ENCODE measurements around the gene TMSB4X. TPM values are rescaled to one million over a fixed set of nuclear protein-coding genes. Genes with fewer than 3 reads are reported as not detected.

TMSB4X gene
- total and polyA plus RNA-seq, 2 of the 8 experiments (the other 6 are each of a cell fraction or from before 2014, with no cell fraction given), result 2,063 to 2,112 TPM

DNA sequence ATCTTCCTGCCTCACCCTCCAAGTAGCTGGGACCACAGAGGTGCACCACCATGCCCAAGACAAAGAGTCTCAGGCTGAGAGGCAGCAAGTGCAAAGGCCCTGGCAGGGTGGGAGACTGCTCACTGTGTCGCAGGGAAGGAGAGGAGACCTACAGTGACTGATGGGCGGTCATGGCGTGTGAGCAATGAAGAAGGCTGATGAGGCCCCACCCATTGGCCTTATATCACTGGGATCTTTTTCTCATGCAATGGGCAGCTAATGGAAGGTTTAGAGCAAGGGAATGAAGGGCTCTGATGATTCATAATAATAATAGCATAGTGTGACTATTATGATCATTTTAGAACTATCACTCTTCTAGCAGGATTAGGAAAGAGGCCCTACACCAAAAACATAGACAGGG, 48.7 kb downstream of the TMSB4X start:
- Histone ChIP-seq H3K56ac (replicated peaks; ENCODE audit: insufficient read length, low read depth, low read length) (no peak overlapping the region), H3K4me1 (replicated peaks in 1 of 4; ENCODE audit: control insufficient read depth in 3 of 4, insufficient read depth in 4 of 4, low read length in 3 of 4) (peaks cover 0 to 4% (median 0%) of the 10 kb centered on the region in 4 experiments; a peak in 2 of 7 replicates), H2AK5ac (ENCODE audit: low read depth, low read length) (no peak overlapping the region), H3K79me2 (ENCODE audit: control insufficient read depth in 1 of 2, insufficient read depth in 2 of 2, low read length in 2 of 2) (no peaks in the 10 kb centered on the region), H2BK12ac (ENCODE audit: low read depth, low read length) (peak overlapping the region; percentile 39; the same call in 1 of the 2 replicates), H3K27ac (ENCODE audit: low read depth, low read length) (no peak overlapping the region), H4K91ac (replicated peaks; ENCODE audit: insufficient read length, low read length) (no peak overlapping the region), H4K8ac (ENCODE audit: extremely low read depth, insufficient read depth, low read length) (no peak overlapping the region), H3K4ac (replicated peaks; ENCODE audit: insufficient read length, low read depth, low read length) (no peak overlapping the region), H3K36me3 (ENCODE audit: control insufficient read depth in 2 of 4, insufficient read depth in 4 of 4, low read length in 3 of 4) (no peaks in the 10 kb centered on the region), H3K23ac (ENCODE audit: insufficient read length) (no peak overlapping the region), H3K23me2 (ENCODE audit: low read depth, low read length) (no peaks in the 10 kb centered on the region; the same call in 1 of the 2 replicates), H2BK15ac (ENCODE audit: low read length) (no peak overlapping the region), H3K27me3 (replicated peaks in 1 of 4; ENCODE audit: control insufficient read depth in 3 of 4, extremely low read depth in 1 of 4, insufficient read depth in 3 of 4, low read length in 3 of 4) (no peaks in the 10 kb centered on the region), H3K18ac (ENCODE audit: extremely low read depth, low read length) (no peak overlapping the region; the same call in 1 of the 2 replicates), H2AFZ (ENCODE audit: low read length) (no peak overlapping the region), H3K14ac (ENCODE audit: insufficient read length) (no peak overlapping the region), H3K4me3 (ENCODE audit: extremely low read depth in 1 of 4, insufficient read depth in 2 of 4, low read depth in 3 of 4, low read length in 4 of 4) (no peak overlapping the region), H2BK120ac (replicated peaks; ENCODE audit: low read depth, low read length) (no peak overlapping the region), H3K4me2 (ENCODE audit: insufficient read depth in 1 of 2, low read depth in 2 of 2, low read length in 2 of 2) (no peak overlapping the region), H3K9me3 (ENCODE audit: insufficient read depth in 2 of 2, low read depth in 1 of 2, low read length in 1 of 2) (no peaks in the 10 kb centered on the region), H4K5ac (ENCODE audit: insufficient read length, low read depth, low read length) (no peak overlapping the region), H3K9ac (replicated peaks in 1 of 4; ENCODE audit: extremely low read depth in 1 of 4, low read depth in 3 of 4, low read length in 3 of 4) (no peak overlapping the region), H3K79me1 (ENCODE audit: low read depth, low read length) (no peaks in the 10 kb centered on the region), H2BK5ac (ENCODE audit: low read depth, low read length) (peak overlapping the region; percentile 66; the same call in 1 of the 2 replicates), H2BK20ac (ENCODE audit: low read length) (peak overlapping the region; percentile 72; the same call in 1 of the 2 replicates), H4K20me1 (replicated peaks in 1 of 2; ENCODE audit: control insufficient read depth in 1 of 2, insufficient read depth in 2 of 2, low read length in 2 of 2) (no peaks in the 10 kb centered on the region)
- WGBS, 2 experiments (ENCODE audit: extremely low coverage in 1 of 2, insufficient coverage in 1 of 2, insufficient read length in 1 of 2, insufficient replicate concordance in 2 of 2, low coverage in 1 of 2, low lambda C conversion rate in 2 of 2, missing lambda C conversion rate in 1 of 2), result 85% methylated on average over 3 of the region's 3 CpGs; no CpG with 5 or more reads in 1 of the 2 experiments
- FAIRE-seq, result no peak
- POLR2A ChIA-PET (ENCODE audit: partially characterized antibody), result no interaction called here
- DNase-seq (ENCODE audit: low read depth in 1 of 2, low spot score in 2 of 2), result no peak
- CTCF ChIA-PET (ENCODE audit: partially characterized antibody), result no interaction called here
- TF ChIP-seq TAF1 (IDR thresholded peaks at IDR 0.05; ENCODE audit: low read depth, low read length) (no peak), GTF2F1 (IDR thresholded peaks at IDR 0.05; ENCODE audit: borderline replicate concordance, low read depth, low read length) (no peak), TBP (IDR thresholded peaks at IDR 0.05; ENCODE audit: low read depth, low read length) (no peak), FOSL1 (IDR thresholded peaks at IDR 0.05; ENCODE audit: insufficient read depth, low read depth, low read length) (no peak), RNF2 (IDR thresholded peaks at IDR 0.05; ENCODE audit: borderline replicate concordance, low read depth, low read length, missing control alignments, poor library complexity, severe bottlenecking) (no peak), SIN3A (conservative IDR thresholded peaks at IDR 0.05 in 1 of 2, IDR thresholded peaks at IDR 0.05 in 1 of 2; ENCODE audit: low read depth in 1 of 2, low read length in 2 of 2) (no peak)

Measured in H1 (cell line).